IPS DF 6.9 (cell line): ENCODE data around the gene SREBF1.

Experiments
- DNase-seq: peaks from one replicate; pipeline ENCODE4 v3.0.0-alpha.2; 2013; ENCODE audit warnings: low read depth, low spot score
- H3K27ac ChIP-seq: one replicate; pipeline ENCODE4 v1.5.1; 2013; ENCODE audit warnings: low read length, control low read depth
- H3K27me3 ChIP-seq: 2 replicates; pipeline ENCODE4 v1.6.1; 2013; ENCODE audit warnings: mild to moderate bottlenecking, low read length; ENCODE audit not compliant: control insufficient read depth, insufficient read depth
- H3K36me3 ChIP-seq: 2 replicates; pipeline ENCODE4 v1.6.1; 2013; ENCODE audit warnings: low read length; ENCODE audit not compliant: control insufficient read depth, insufficient read depth
- H3K4me1 ChIP-seq: 2 replicates; pipeline ENCODE4 v1.6.1; 2013; ENCODE audit warnings: low read length; ENCODE audit not compliant: control insufficient read depth, insufficient read depth
- H3K4me3 ChIP-seq: 2 replicates; pipeline ENCODE4 v1.5.1; 2013; ENCODE audit warnings: mild to moderate bottlenecking, low read length
- H3K9me3 ChIP-seq: 2 replicates; pipeline ENCODE4 v1.6.1; 2013; ENCODE audit warnings: low read length, inconsistent platforms; ENCODE audit not compliant: control insufficient read depth, insufficient read depth
- WGBS: extraction: QIAGEN DNeasy Blood & Tissue Kit; methylation state at CpG from one replicate; pipeline ENCODE4 v1.1.7; 2013; ENCODE audit warnings: mixed read lengths, missing lambda C conversion rate; ENCODE audit not compliant: insufficient read length, insufficient coverage; 5-methylcytosine and 5-hydroxymethylcytosine counted together

Gene SREBF1

GRCh38 chr17:17801800-17802481 is 34.8 kb downstream of the SREBF1 start:
- H3K27ac ChIP-seq = no peak overlapping the region
- H3K4me3 ChIP-seq = no peak overlapping the region
- WGBS = no CpG with 5 or more reads among the region's 13 CpGs
- DNase-seq = no peak
- H3K36me3 ChIP-seq = 0 out of 2 replicates have a peak, but pooled peaks cover 2% of the 10 kb centered on the region
- peaks cover 9% of the 10 kb centered on the region for H3K4me1 ChIP-seq
- H3K9me3 ChIP-seq = no peaks in the 10 kb centered on the region
- H3K27me3 ChIP-seq = no peaks in the 10 kb centered on the region

GRCh38 chr17:17800504-17801021 is 36.2 kb downstream of the SREBF1 start:
- Histone ChIP-seq H3K36me3 (0 out of 2 replicates have a peak, but pooled peaks cover 2% of the 10 kb centered on the region), H3K9me3 (no peaks in the 10 kb centered on the region), H3K27me3 (no peaks in the 10 kb centered on the region), H3K4me3 (no peak overlapping the region), H3K4me1 (peaks cover 9% of the 10 kb centered on the region), H3K27ac (no peak overlapping the region)
- no peak for DNase-seq
- no CpG with 5 or more reads among the region's 12 CpGs for WGBS

GRCh38 chr17:17798573-17799255 is 38.1 kb downstream of the SREBF1 start:
- H3K27me3 ChIP-seq = no peaks in the 10 kb centered on the region
- H3K27ac ChIP-seq = no peak overlapping the region
- H3K4me3 ChIP-seq = no peak overlapping the region
- H3K4me1 ChIP-seq = peaks cover 9% of the 10 kb centered on the region
- H3K9me3 ChIP-seq = no peaks in the 10 kb centered on the region
- no CpG with 5 or more reads among the region's 16 CpGs for WGBS
- 0 out of 2 replicates have a peak, but pooled peaks cover 2% of the 10 kb centered on the region for H3K36me3 ChIP-seq
- DNase-seq = no peak

GRCh38 chr17:17798010-17798556 is 38.7 kb downstream of the SREBF1 start:
- no peak for DNase-seq
- no CpG with 5 or more reads among the region's 25 CpGs for WGBS
- Histone ChIP-seq H3K36me3 (0 out of 2 replicates have a peak, but pooled peaks cover 2% of the 10 kb centered on the region), H3K4me1 (peaks cover 10% of the 10 kb centered on the region), H3K27me3 (no peaks in the 10 kb centered on the region; the same call in 1 of the 2 replicates), H3K4me3 (no peak overlapping the region), H3K27ac (no peak overlapping the region), H3K9me3 (no peaks in the 10 kb centered on the region)

DNA sequence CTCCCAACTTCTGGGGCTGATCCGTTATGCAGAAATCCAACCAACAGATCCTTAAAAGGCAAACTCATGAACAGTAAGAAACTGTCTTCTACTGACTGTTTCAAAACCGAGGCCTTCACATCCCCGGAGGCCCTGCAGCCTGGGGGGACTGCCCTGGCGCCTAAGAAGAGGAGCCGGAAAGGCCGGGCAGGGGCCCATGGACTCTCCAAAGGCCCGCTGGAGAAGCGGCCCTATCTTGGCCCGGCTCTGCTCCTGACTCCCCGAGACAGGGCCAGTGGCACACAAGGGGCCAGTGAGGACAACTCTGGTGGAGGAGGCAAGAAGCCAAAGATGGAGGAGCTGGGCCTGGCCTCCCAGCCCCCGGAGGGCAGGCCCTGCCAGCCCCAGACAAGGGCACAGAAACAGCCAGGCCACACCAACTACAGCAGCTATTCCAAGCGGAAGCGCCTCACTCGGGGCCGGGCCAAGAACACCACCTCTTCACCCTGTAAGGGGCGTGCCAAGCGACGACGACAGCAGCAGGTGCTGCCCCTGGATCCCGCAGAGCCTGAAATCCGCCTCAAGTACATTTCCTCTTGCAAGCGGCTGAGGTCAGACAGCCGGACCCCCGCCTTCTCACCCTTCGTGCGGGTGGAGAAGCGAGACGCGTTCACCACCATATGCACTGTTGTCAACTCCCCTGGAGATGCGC is 39.5 kb downstream of the SREBF1 start:
- Histone ChIP-seq H3K27ac (no peak overlapping the region), H3K9me3 (no peaks in the 10 kb centered on the region), H3K4me3 (no peak overlapping the region), H3K27me3 (peaks cover under 1% of the 10 kb centered on the region; the same call in 1 of the 2 replicates), H3K36me3 (0 out of 2 replicates have a peak, but pooled peaks cover 2% of the 10 kb centered on the region), H3K4me1 (peaks cover 13% of the 10 kb centered on the region)
- WGBS = no CpG with 5 or more reads among the region's 30 CpGs
- no peak for DNase-seq

DNA sequence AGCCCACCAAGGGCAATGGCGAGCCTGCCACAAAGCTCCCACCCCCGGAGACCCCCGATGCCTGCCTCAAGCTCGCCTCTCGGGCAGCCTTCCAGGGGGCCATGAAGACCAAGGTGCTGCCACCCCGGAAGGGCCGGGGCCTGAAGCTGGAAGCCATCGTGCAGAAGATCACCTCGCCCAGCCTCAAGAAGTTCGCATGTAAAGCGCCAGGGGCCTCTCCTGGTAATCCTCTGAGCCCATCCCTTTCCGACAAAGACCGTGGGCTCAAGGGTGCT is 40.1 kb downstream of the SREBF1 start:
- H3K4me3 ChIP-seq = no peak overlapping the region
- DNase-seq = no peak
- peaks cover 2% of the 10 kb centered on the region; the same call in 1 of the 2 replicates for H3K27me3 ChIP-seq
- no peak overlapping the region for H3K27ac ChIP-seq
- H3K9me3 ChIP-seq = no peaks in the 10 kb centered on the region
- no CpG with 5 or more reads among the region's 13 CpGs for WGBS
- peaks cover 19% of the 10 kb centered on the region for H3K4me1 ChIP-seq
- 0 out of 2 replicates have a peak, but pooled peaks cover 2% of the 10 kb centered on the region for H3K36me3 ChIP-seq

DNA sequence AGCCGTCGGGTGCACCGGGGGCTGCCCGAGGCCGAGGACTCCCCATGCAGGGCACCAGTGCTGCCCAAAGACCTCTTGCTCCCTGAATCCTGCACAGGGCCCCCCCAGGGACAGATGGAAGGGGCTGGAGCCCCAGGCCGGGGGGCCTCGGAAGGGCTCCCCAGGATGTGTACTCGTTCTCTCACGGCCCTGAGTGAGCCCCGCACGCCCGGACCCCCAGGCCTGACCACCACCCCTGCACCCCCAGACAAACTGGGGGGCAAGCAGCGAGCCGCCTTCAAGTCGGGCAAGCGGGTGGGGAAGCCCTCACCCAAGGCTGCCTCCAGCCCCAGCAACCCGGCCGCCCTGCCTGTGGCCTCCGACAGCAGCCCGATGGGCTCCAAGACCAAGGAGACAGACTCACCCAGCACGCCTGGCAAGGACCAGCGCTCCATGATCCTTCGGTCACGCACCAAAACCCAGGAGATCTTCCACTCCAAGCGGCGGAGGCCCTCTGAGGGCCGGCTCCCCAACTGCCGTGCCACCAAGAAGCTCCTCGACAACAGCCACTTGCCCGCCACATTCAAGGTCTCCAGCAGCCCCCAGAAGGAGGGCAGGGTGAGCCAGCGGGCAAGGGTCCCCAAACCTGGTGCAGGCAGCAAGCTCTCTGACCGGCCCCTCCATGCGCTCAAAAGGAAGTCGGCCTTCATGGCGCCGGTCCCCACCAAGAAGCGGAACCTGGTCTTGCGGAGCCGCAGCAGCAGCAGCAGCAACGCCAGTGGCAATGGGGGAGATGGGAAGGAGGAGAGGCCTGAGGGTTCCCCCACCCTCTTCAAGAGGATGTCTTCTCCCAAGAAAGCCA is 40.6 kb downstream of the SREBF1 start:
- no peak for DNase-seq
- Histone ChIP-seq H3K36me3 (0 out of 2 replicates have a peak, but pooled peaks cover 2% of the 10 kb centered on the region), H3K4me1 (peaks cover 19% of the 10 kb centered on the region), H3K9me3 (no peaks in the 10 kb centered on the region), H3K27me3 (peaks cover 2% of the 10 kb centered on the region; the same call in 1 of the 2 replicates), H3K4me3 (no peak overlapping the region), H3K27ac (no peak overlapping the region)
- no CpG with 5 or more reads among the region's 40 CpGs for WGBS

- no peak for DNase-seq
- WGBS = no CpG with 5 or more reads among the region's 12 CpGs
- H3K4me1 ChIP-seq = peaks cover 16% of the 10 kb centered on the region
- no peak overlapping the region for H3K27ac ChIP-seq
- H3K4me3 ChIP-seq = no peak overlapping the region
- H3K27me3 ChIP-seq = peaks cover 2% of the 10 kb centered on the region; the same call in 1 of the 2 replicates
- no peaks in the 10 kb centered on the region for H3K9me3 ChIP-seq
- no peaks in the 10 kb centered on the region for H3K36me3 ChIP-seq
Measured at GRCh38 chr17:17795296-17795695, 41.5 kb downstream of the SREBF1 start.

DNA sequence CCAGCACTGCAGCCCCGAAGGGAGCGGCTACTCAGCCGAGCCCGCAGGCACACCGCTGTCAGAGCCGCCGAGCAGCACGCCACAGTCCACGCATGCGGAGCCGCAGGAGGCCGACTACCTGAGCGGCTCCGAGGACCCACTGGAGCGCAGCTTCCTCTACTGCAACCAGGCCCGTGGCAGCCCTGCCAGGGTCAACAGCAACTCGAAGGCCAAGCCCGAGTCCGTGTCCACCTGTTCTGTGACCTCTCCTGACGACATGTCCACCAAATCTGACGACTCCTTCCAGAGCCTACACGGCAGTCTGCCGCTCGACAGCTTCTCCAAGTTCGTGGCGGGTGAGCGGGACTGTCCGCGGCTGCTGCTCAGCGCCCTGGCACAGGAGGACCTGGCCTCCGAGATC is 42.4 kb downstream of the SREBF1 start:
- peaks cover 2% of the 10 kb centered on the region; the same call in 1 of the 2 replicates for H3K27me3 ChIP-seq
- WGBS = no CpG with 5 or more reads among the region's 31 CpGs
- peaks cover 11% of the 10 kb centered on the region for H3K4me1 ChIP-seq
- no peaks in the 10 kb centered on the region for H3K36me3 ChIP-seq
- H3K4me3 ChIP-seq = no peak overlapping the region
- H3K27ac ChIP-seq = no peak overlapping the region
- H3K9me3 ChIP-seq = no peaks in the 10 kb centered on the region
- no peak for DNase-seq
